Activated CD8-positive, alpha-beta memory T cell treated with anti-CD3 and anti-CD28 coated beads, Interleukin-2, amount 50 U/mL, for 24 hours (primary cell): ENCODE results near the gene ATAD1.
"Not testable (repeated sequence)": the region's sequence is repeated elsewhere in the genome, so short reads cannot be mapped to it uniquely, and the experiment has no call there.

Source experiments
- DNase-seq: peaks from one replicate; pipeline ENCODE4 v3.0.0-alpha.2; 2020; ENCODE audit errors: extremely low read depth

Gene ATAD1

GRCh38 chr10:87753995-87754866 is 63.8 kb downstream of the ATAD1 start:
- DNase-seq: no peak

GRCh38 chr10:87752566-87752965 is 65.5 kb downstream of the ATAD1 start:
- no peak for DNase-seq

- DNase-seq: no peak
Measured at GRCh38 chr10:87751274-87751673, 66.8 kb downstream of the ATAD1 start.

GRCh38 chr10:87750817-87751216 is 67.2 kb downstream of the ATAD1 start:
- no peak for DNase-seq

- no peak for DNase-seq
Measured at GRCh38 chr10:87750001-87750671, 67.9 kb downstream of the ATAD1 start.

- not testable (repeated sequence) for DNase-seq
Measured at GRCh38 chr10:87748244-87748643, 69.8 kb downstream of the ATAD1 start.

- no peak for DNase-seq
Measured at GRCh38 chr10:87746911-87747310, 71.1 kb downstream of the ATAD1 start.

GRCh38 chr10:87744606-87745005 is 73.4 kb downstream of the ATAD1 start:
- DNase-seq: no peak

GRCh38 chr10:87742992-87743610 is 74.9 kb downstream of the ATAD1 start:
- not testable (repeated sequence) for DNase-seq

GRCh38 chr10:87740254-87740655 is 77.8 kb downstream of the ATAD1 start:
- DNase-seq: no peak

- DNase-seq: no peak
Measured at GRCh38 chr10:87739703-87740102, 78.3 kb downstream of the ATAD1 start.

GRCh38 chr10:87738253-87738652 is 79.8 kb downstream of the ATAD1 start:
- DNase-seq: not testable (repeated sequence)

- DNase-seq: no peak
Measured at GRCh38 chr10:87734987-87735827, 82.8 kb downstream of the ATAD1 start.

GRCh38 chr10:87733081-87733480 is 84.9 kb downstream of the ATAD1 start:
- DNase-seq: no peak

- no peak for DNase-seq
Measured at GRCh38 chr10:87729940-87730339, 88.1 kb downstream of the ATAD1 start.

GRCh38 chr10:87724789-87725188 is 93.2 kb downstream of the ATAD1 start:
- DNase-seq: no peak

- DNase-seq: no peak
Measured at GRCh38 chr10:87723500-87723899, 94.5 kb downstream of the ATAD1 start.

GRCh38 chr10:87722716-87723115 is 95.3 kb downstream of the ATAD1 start:
- no peak for DNase-seq

- no peak for DNase-seq
Measured at GRCh38 chr10:87721781-87722180, 96.2 kb downstream of the ATAD1 start.

- DNase-seq: no peak
Measured at GRCh38 chr10:87720665-87721064, 97.4 kb downstream of the ATAD1 start.

- no peak for DNase-seq
Measured at GRCh38 chr10:87716348-87716670, 101.7 kb downstream of the ATAD1 start.
